Ascending aorta (tissue), 2 donors: ENCODE results near the gene ZFP36L2. TPM values are rescaled to one million over a fixed set of nuclear protein-coding genes. Genes with fewer than 3 reads are reported as not detected.

Experiments
- DNase-seq, 2 donors: peaks; one replicate each; pipeline ENCODE4 v3.0.0-alpha.2; 2019; ENCODE audit warnings: low spot score in 2 of 2
- H3K27ac ChIP-seq, 2 donors: fragments of 200-600 bp; sonication (generic); one replicate each; pipeline ENCODE4 v1.5.1; 2016 to 2017; ENCODE audit warnings: mild to moderate bottlenecking in 1 of 2
- H3K27me3 ChIP-seq: fragments of 200-600 bp; sonication (generic); one replicate; pipeline ENCODE4 v1.5.1; 2017
- H3K36me3 ChIP-seq, 2 donors: fragments of 200-600 bp; sonication (generic); one replicate each; pipeline ENCODE4 v1.5.1; 2016
- H3K4me1 ChIP-seq, 2 donors: fragments of 200-600 bp; sonication (generic); one replicate each; pipeline ENCODE4 v1.5.1; 2016 to 2017; ENCODE audit warnings: mild to moderate bottlenecking in 1 of 2
- H3K4me3 ChIP-seq, 2 donors: fragments of 200-600 bp; sonication (generic); one replicate each; pipeline ENCODE4 v1.5.1; 2016 to 2017; ENCODE audit warnings: mild to moderate bottlenecking in 1 of 2
- H3K9me3 ChIP-seq, 2 donors: fragments of 200-600 bp; sonication (generic); one replicate each; pipeline ENCODE4 v1.5.1; 2016
- intact Hi-C: fragments of 100-400 bp; cut with DNase I; formaldehyde crosslinking; loops from one replicate; pipeline ENCODE4 v1.15.1; 2023
- total RNA-seq: library from RNA; depleted of rRNA; stranded (reverse); fragments of >200 nt; gene quantifications from one replicate; pipeline ENCODE4 v1.1.0, GENCODE V29; 2016
- TF ChIP-seq, protein P1 (sequence below), 3 experiments: fragments of 200-600 bp in 2 of 3; fragments of 450-650 bp in 1 of 3; sonication (generic) in 2 of 3; IDR thresholded peaks; one replicate each; pipeline ENCODE4 v1.5.1; 2016 to 2019; ENCODE audit warnings: antibody characterized with exemption in 3 of 3, mild to moderate bottlenecking in 1 of 3, moderate library complexity in 1 of 3

The ZFP36L2 gene
- total RNA-seq, 1 donor from 2014 or later, result 148 TPM

DNA sequence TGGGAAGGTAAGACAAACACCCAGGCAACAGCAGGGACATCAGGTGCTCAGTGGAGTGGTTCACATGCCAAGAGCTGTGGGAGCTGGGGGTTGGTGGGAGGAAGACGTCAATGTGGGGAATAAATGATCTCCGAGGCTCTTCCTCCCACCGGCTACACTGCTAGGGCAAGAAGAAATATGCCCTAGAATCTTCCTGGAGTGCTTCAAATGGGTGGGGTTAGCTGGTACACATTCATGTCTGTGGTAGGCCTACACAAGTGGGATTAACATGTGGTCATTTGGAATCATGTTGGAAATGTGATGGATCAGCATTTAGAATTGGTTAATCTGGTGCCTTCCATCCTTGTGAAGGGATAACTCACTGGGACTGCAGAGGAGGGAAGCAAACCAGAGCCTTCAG, 12.4 kb upstream of the ZFP36L2 start:
- no peak for DNase-seq
- Histone ChIP-seq H3K27ac (no peak overlapping the region), H3K4me1 (no peaks in the 10 kb centered on the region), H3K9me3 (no peaks in the 10 kb centered on the region), H3K36me3 (no peaks in the 10 kb centered on the region), H3K4me3 (no peak overlapping the region), H3K27me3 (no peaks in the 10 kb centered on the region)
- TF ChIP-seq, protein P1, sequence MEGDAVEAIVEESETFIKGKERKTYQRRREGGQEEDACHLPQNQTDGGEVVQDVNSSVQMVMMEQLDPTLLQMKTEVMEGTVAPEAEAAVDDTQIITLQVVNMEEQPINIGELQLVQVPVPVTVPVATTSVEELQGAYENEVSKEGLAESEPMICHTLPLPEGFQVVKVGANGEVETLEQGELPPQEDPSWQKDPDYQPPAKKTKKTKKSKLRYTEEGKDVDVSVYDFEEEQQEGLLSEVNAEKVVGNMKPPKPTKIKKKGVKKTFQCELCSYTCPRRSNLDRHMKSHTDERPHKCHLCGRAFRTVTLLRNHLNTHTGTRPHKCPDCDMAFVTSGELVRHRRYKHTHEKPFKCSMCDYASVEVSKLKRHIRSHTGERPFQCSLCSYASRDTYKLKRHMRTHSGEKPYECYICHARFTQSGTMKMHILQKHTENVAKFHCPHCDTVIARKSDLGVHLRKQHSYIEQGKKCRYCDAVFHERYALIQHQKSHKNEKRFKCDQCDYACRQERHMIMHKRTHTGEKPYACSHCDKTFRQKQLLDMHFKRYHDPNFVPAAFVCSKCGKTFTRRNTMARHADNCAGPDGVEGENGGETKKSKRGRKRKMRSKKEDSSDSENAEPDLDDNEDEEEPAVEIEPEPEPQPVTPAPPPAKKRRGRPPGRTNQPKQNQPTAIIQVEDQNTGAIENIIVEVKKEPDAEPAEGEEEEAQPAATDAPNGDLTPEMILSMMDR (IDR thresholded peaks at IDR 0.05), result no peak
- intact Hi-C loops, result no loop called here

DNA sequence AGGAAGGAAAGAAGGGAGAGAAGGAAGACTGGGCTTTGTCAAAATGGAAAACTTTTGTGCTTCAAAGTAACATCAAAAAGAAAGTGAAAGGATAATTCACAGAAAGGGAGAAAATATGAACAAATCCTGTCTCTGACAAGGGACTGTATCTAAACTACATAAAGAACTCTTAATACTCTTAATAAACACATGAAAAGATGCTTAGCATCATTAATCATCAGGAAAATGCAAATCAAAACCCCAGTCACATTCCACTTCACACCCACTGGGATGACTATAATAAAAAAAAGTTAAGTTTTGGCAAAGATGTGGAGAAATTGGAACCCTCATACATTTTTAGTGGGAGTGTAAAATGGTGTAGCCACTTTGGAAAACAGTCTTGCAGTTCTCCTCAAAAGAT, 11.8 kb upstream of the ZFP36L2 start:
- Histone ChIP-seq H3K27me3 (no peaks in the 10 kb centered on the region), H3K36me3 (no peaks in the 10 kb centered on the region), H3K4me1 (no peaks in the 10 kb centered on the region), H3K27ac (peak overlapping the region in 1 of 2 donors; percentile 7), H3K9me3 (no peaks in the 10 kb centered on the region), H3K4me3 (no peak overlapping the region)
- intact Hi-C loops, result no loop called here
- TF ChIP-seq, protein P1 (IDR thresholded peaks at IDR 0.05), result no peak
- DNase-seq, result no peak

DNA sequence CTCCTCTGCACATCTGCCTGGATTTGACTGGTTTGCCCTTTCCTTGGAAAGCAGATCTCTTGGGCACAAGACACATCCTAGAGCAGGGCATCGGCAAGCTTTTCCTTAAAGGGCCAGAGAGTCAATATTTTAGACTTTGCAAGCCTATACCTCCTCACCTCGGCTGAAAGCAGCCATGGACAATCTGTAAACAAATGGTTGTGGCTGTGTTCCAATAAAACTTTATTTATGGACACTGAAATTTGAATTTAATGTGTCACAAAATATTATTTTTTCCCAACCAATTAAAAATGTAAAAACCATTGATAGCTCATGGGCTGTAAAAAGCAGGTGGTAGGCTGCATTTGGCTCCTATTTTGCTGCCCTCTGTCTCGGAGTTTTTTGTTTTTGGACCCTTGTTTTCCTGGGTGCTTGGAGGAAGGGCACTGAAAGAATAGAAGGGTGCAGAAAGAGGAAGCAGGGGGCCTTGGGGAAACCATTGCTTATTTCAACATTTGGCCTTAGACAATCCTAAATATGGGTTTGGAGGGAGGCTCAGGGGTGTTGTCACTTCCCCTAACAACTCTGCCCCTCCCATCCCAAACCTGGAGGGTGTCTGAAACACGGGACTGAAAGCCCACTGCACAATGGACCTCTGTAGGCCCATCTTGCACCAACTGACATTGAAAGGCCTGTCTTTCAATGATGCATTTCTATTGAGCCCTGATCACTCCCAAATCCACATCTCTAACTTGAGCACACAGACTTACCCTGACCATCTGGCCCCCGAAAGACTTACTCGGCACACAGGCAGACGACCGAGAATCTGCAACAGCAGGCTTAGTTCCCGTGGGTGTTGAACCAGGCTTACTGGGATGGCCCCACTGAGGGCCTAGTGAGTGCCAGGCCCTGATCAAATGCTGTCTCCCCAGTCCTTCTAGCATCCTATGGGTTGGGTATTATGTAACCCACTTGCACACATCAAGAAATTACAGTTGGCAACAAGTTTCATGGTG, 7.1 kb upstream of the ZFP36L2 start:
- no peaks in the 10 kb centered on the region for H3K9me3 ChIP-seq
- no peak overlapping the region for H3K27ac ChIP-seq
- H3K27me3 ChIP-seq, result no peaks in the 10 kb centered on the region
- no peak overlapping the region for H3K4me3 ChIP-seq
- intact Hi-C loops, result no loop called here
- no peak for DNase-seq
- TF ChIP-seq, protein P1 (IDR thresholded peaks at IDR 0.05), result no peak
- peaks cover 6 to 9% of the 10 kb centered on the region in 2 donors for H3K4me1 ChIP-seq
- peaks cover 0 to 10% of the 10 kb centered on the region in 2 donors for H3K36me3 ChIP-seq

DNA sequence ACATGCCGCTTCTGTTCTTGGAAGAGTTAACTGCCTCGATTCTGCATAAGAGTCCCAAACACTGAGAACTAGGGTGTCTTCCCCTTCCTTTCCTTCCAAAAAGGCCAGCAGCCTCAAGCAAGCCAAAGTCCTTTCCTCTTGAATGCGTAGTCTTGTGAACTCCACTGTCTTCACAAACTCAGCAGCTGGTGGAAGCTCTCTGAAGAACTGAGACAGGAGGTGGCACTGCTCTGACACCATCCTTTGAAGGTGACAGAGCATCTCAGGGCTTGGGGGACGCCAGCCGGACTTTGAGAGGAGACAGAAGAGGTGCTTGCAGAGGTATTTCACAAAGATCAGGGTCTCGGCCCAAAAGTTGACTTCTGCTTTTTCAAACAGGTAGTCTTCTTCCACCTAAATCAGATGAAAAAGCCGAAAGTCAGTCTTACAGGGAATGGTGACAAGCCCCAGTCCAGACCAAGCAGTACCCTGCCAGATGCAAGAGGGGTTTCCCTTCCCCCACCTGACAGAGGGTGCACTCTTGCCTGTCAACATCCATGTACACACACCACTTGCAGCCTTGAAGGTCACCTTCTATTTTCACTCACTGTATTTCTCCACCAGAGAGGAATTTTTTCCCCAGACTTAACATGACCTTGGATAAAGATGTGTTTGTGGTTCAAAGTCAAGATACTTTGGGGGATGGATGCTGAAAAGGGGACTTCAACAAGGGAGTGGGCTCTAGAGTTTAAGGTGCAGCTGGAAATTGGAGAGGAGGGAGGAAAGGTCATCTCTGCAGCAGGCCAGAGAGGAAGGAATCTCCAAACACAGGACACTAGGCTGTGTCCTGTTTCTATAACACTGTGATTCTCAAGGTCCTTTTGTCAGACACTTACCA, 4.8 kb upstream of the ZFP36L2 start:
- TF ChIP-seq, protein P1 (IDR thresholded peaks at IDR 0.05), result no peak
- Histone ChIP-seq H3K9me3 (no peaks in the 10 kb centered on the region), H3K27me3 (no peaks in the 10 kb centered on the region), H3K4me1 (peaks cover 6 to 17% of the 10 kb centered on the region in 2 donors), H3K27ac (no peak overlapping the region), H3K36me3 (peaks cover 0 to 10% of the 10 kb centered on the region in 2 donors), H3K4me3 (no peak overlapping the region)
- intact Hi-C loops, result no loop called here
- no peak for DNase-seq

DNA sequence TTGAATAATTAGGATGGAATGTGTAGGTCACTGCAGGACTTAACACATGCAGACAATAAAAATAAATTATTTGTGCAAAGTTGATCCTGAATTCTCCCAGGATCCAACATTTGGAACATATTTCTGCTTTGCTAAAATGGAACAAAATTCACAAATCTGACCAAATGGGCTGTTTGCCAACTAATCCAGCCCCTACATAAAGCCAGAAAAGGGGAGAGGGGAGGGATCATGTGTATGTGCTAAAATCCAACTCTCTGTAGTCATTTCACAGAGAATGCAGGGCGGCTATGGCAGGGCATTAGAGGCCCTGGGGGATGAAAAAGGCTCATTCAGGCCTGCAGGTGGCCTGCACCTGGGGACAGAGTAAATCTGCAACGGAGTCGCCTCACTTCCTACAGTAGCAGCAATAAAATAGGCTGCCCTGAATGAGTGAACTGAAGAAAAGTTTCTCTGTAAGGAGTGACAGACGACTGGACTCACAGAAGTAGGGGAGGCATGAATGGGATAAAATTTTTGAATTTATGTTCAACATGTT, 4.0 kb upstream of the ZFP36L2 start:
- peaks cover 6 to 17% of the 10 kb centered on the region in 2 donors for H3K4me1 ChIP-seq
- intact Hi-C loops, result no loop called here
- no peak for DNase-seq
- TF ChIP-seq, protein P1 (IDR thresholded peaks at IDR 0.05), result no peak
- peaks cover 2 to 12% of the 10 kb centered on the region in 2 donors for H3K36me3 ChIP-seq
- H3K27ac ChIP-seq, result no peak overlapping the region
- no peaks in the 10 kb centered on the region for H3K9me3 ChIP-seq
- no peak overlapping the region for H3K4me3 ChIP-seq
- no peaks in the 10 kb centered on the region for H3K27me3 ChIP-seq
